ENCODE results near the gene KRTAP10-7.

DNA sequence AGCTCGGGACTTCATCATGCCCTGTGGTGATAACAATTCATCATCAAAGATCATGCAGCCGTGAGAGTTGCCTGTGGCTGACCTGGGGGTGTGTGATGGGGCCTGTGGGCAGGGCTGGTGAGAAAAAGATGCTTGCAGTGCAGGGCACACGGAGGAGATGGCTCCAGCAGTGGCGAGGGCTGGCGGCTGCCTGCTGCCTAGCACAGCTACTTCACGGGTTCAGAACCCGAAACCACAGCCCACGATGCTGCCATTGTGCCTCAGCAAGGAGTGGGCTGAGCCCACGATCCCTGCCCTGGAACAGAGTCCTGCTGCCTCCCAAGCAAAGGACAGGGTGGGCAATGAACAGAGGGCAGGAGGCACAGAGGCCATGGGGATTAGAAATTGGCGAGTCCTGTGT, 25.9 kb downstream of the KRTAP10-7 start:
- TF ChIP-seq EZH2 (IDR thresholded peaks at IDR 0.05; ENCODE audit: insufficient read depth, poor library complexity, severe bottlenecking) (no peak), EZH2phosphoT487 (IDR thresholded peaks at IDR 0.05; ENCODE audit: insufficient read depth, low read depth) (no peak)

Measured in GM23248 (cell line).